Spleen (tissue), 7 donors: ENCODE measurements around the gene TBPL1.

ENCODE experiments used
- POLR2A ChIP-seq, 3 donors: fragments of 450-650 bp; IDR thresholded peaks; one replicate each; pipeline ENCODE4 v1.5.1; 2017; ENCODE audit warnings: antibody characterized with exemption in 3 of 3, mild to moderate bottlenecking in 1 of 3
- POLR2AphosphoS5 ChIP-seq, 3 donors: sonication (generic); formaldehyde crosslinking; IDR thresholded peaks; one replicate each; pipeline ENCODE4 v1.5.1; 2017; ENCODE audit warnings: antibody characterized with exemption in 3 of 3
- TF ChIP-seq, protein P1 (sequence below), 11 experiments: fragments of 200-600 bp in 7 of 11; fragments of 450-650 bp in 4 of 11; sonication (generic) in 4 of 11; IDR thresholded peaks in 8 of 11; conservative IDR thresholded peaks in 3 of 11; 1 replicate in 7 of 11; 2 replicates in 4 of 11; pipeline versions ENCODE4 v1.4.0 to v1.8.0; 2016 to 2021; ENCODE audit warnings: antibody characterized with exemption in 11 of 11, inconsistent platforms in 4 of 11, mild to moderate bottlenecking in 1 of 11
- donor health status: DM: no; HTN: no; CAD: no; lungs with moderate emphysema.
- donor health status: DM: no; HTN: no; CAD: no.
- donor health status: DM: no; HTN: no; CAD: no.

- TF ChIP-seq, protein P1, sequence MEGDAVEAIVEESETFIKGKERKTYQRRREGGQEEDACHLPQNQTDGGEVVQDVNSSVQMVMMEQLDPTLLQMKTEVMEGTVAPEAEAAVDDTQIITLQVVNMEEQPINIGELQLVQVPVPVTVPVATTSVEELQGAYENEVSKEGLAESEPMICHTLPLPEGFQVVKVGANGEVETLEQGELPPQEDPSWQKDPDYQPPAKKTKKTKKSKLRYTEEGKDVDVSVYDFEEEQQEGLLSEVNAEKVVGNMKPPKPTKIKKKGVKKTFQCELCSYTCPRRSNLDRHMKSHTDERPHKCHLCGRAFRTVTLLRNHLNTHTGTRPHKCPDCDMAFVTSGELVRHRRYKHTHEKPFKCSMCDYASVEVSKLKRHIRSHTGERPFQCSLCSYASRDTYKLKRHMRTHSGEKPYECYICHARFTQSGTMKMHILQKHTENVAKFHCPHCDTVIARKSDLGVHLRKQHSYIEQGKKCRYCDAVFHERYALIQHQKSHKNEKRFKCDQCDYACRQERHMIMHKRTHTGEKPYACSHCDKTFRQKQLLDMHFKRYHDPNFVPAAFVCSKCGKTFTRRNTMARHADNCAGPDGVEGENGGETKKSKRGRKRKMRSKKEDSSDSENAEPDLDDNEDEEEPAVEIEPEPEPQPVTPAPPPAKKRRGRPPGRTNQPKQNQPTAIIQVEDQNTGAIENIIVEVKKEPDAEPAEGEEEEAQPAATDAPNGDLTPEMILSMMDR (IDR thresholded peaks at IDR 0.05 in 8 of 11, conservative IDR thresholded peaks at IDR 0.05 in 3 of 11): no peak
- no peak for TF ChIP-seq POLR2A (IDR thresholded peaks at IDR 0.05)
- TF ChIP-seq POLR2AphosphoS5 (IDR thresholded peaks at IDR 0.05): no peak
Measured at GRCh38 chr6:133918208-133918930, 34.7 kb upstream of the TBPL1 start.
